ENCODE results near the gene TENT5C. TPM values are rescaled to one million over a fixed set of nuclear protein-coding genes. Genes with fewer than 3 reads are reported as not detected.

TENT5C gene
- total and polyA plus RNA-seq, 9 of the 15 experiments (the other 6 are each of a cell fraction or from before 2014, with no cell fraction given), result 1.8 to 7.7 (median 4.0) TPM

- TF ChIP-seq CHD7 (IDR thresholded peaks at IDR 0.05; ENCODE audit: low read depth, low read length) (no peak), SMARCB1 (IDR thresholded peaks at IDR 0.05; ENCODE audit: insufficient read length, low read depth) (no peak), RFX5 (IDR thresholded peaks at IDR 0.05; ENCODE audit: low read depth, low read length) (no peak), RUNX1 (IDR thresholded peaks at IDR 0.05; ENCODE audit: low read depth) (no peak), MYNN (IDR thresholded peaks at IDR 0.05) (peak; percentile 65; the same call in 1 of the 2 replicates), MYNN (CRISPR knock-in tag; IDR thresholded peaks at IDR 0.05) (no peak), ZNF57 (CRISPR knock-in tag; IDR thresholded peaks at IDR 0.05) (no peak), DACH1 (IDR thresholded peaks at IDR 0.05; ENCODE audit: partially characterized antibody) (peak; percentile 31), MECOM (CRISPR knock-in tag; IDR thresholded peaks at IDR 0.05) (peak; percentile 79), E2F3 (CRISPR knock-in tag; IDR thresholded peaks at IDR 0.05) (no peak), ZFP1 (CRISPR knock-in tag; IDR thresholded peaks at IDR 0.05) (no peak), CBX3 (IDR thresholded peaks at IDR 0.05; ENCODE audit: borderline replicate concordance in 1 of 2, low read length in 2 of 2) (peak in 1 of 2 experiments; percentile 64; a peak in 1 of 3 replicates), NBN (IDR thresholded peaks at IDR 0.05; ENCODE audit: low read depth) (peak; percentile 95), NFE2 (IDR thresholded peaks at IDR 0.05; ENCODE audit: low read depth) (peak; percentile 82), SETDB1 (IDR thresholded peaks at IDR 0.05; ENCODE audit: low read length) (no peak), PML (IDR thresholded peaks at IDR 0.05; ENCODE audit: low read length) (peak; percentile 85), ZNF224 (CRISPR knock-in tag; IDR thresholded peaks at IDR 0.05) (no peak), MAFK (IDR thresholded peaks at IDR 0.05; ENCODE audit: low read length) (peak; percentile 57)
These were observed 53.9 kb downstream of the TENT5C start (continued) for GRCh38 chr1:117659550-117660270.

Data from K562 (cell line).